Ishikawa (cell line): ENCODE results near the gene PIK3C2G.
A peak's percentile ranks its signal among the peaks of the same experiment; 100 is the strongest.

Source experiments
- CEBPB ChIP-seq: IDR thresholded peaks from 2 replicates; pipeline ENCODE4 v1.6.1; 2012
- CREB1 ChIP-seq: IDR thresholded peaks from 2 replicates; pipeline ENCODE4 v1.6.1; 2012; ENCODE audit warnings: low read depth
- EGR1 ChIP-seq: IDR thresholded peaks from 2 replicates; pipeline ENCODE4 v1.6.1; 2012
- EP300 ChIP-seq: IDR thresholded peaks from 2 replicates; pipeline ENCODE4 v1.6.1; 2012; ENCODE audit warnings: borderline replicate concordance
- FOXM1 ChIP-seq: IDR thresholded peaks from 2 replicates; pipeline ENCODE4 v1.6.1; 2012; ENCODE audit warnings: low read depth, borderline replicate concordance
- MAX ChIP-seq: IDR thresholded peaks from 2 replicates; pipeline ENCODE4 v1.6.1; 2012
- NFIC ChIP-seq: IDR thresholded peaks from 2 replicates; pipeline ENCODE4 v1.6.1; 2012
- RAD21 ChIP-seq: IDR thresholded peaks from 2 replicates; pipeline ENCODE4 v1.6.1; 2012; ENCODE audit warnings: low read depth
- REST ChIP-seq: IDR thresholded peaks from 2 replicates; pipeline ENCODE4 v1.6.1; 2012; ENCODE audit warnings: low read depth, mild to moderate bottlenecking
- TAF1 ChIP-seq: IDR thresholded peaks from 2 replicates; pipeline ENCODE4 v1.6.1; 2012; ENCODE audit warnings: low read depth, mild to moderate bottlenecking
- TCF12 ChIP-seq: IDR thresholded peaks from 2 replicates; pipeline ENCODE4 v1.6.1; 2012; ENCODE audit warnings: low read depth
- TEAD4 ChIP-seq: IDR thresholded peaks from 2 replicates; pipeline ENCODE4 v1.6.1; 2012
- USF1 ChIP-seq: IDR thresholded peaks from 2 replicates; pipeline ENCODE4 v1.6.1; 2012
- YY1 ChIP-seq: IDR thresholded peaks from 2 replicates; pipeline ENCODE4 v1.6.1; 2012; ENCODE audit warnings: low read depth
- ZBTB7A ChIP-seq: IDR thresholded peaks from 2 replicates; pipeline ENCODE4 v1.6.1; 2012; ENCODE audit warnings: low read depth

The PIK3C2G gene

GRCh38 chr12:18345021-18345735, 83.9 kb downstream of the PIK3C2G start:
- TF ChIP-seq TEAD4 (no peak), MAX (no peak), YY1 (no peak), TCF12 (no peak), EGR1 (no peak), FOXM1 (no peak), USF1 (no peak), EP300 (no peak)

DNA sequence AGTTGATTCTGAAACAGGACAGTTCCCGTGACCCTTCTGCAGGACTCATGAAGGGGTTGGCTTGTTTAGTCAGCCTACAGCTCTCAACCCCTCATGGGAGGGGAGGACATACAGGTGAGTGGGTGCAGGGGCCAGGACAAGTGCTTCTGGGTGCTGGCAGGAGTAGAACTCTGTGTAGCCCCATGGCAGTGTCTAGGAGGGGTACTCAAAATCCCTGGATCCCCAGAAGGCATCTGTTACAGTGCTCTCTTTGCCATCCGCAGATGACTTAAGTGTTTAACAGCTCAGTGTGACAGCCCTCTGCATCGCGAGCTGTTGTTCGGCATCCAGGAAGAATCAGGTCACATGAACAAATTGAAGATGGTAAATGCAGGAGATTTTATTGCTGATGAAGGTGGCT, 91.0 kb downstream of the PIK3C2G start:
- no peak for TF ChIP-seq ZBTB7A
- no peak for TF ChIP-seq EP300
- no peak for TF ChIP-seq YY1
- TF ChIP-seq EGR1, result no peak
- TF ChIP-seq TEAD4, result no peak
- no peak for TF ChIP-seq CREB1
- TF ChIP-seq MAX, result no peak
- TF ChIP-seq REST, result no peak
- TF ChIP-seq FOXM1, result no peak
- TF ChIP-seq TAF1, result no peak

GRCh38 chr12:18355429-18355828, 94.1 kb downstream of the PIK3C2G start:
- TF ChIP-seq TCF12 (no peak), FOXM1 (no peak), ZBTB7A (no peak), CEBPB (no peak), USF1 (no peak), TEAD4 (no peak), TAF1 (no peak), EP300 (no peak), CREB1 (no peak), EGR1 (no peak), YY1 (no peak), MAX (no peak), NFIC (no peak), RAD21 (no peak)

DNA sequence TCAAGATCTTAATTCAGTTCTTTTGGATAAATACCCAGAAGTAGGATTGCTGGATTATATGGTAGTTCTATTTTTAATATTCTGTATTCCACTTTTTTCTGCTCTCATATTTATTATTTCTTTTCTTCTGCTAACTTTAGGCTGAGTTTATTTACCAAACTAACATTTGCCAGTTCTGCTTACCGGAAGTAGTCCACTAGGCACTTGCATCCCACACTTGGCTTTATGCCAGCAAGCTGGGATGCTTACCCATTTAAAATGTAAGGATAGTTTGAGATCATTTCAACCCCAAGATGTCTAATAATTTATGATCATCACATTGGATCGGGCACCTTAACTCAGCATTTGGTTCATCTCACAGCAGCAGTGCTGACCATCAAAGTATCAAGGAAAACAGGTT, 96.8 kb downstream of the PIK3C2G start:
- no peak for TF ChIP-seq MAX
- no peak for TF ChIP-seq RAD21
- TF ChIP-seq CREB1, result no peak
- TF ChIP-seq CEBPB, result no peak
- TF ChIP-seq NFIC, result peak; percentile 63; the same call in 1 of the 2 replicates

- TF ChIP-seq CREB1 (no peak), EP300 (no peak), USF1 (no peak)
These were observed 97.6 kb downstream of the PIK3C2G start for GRCh38 chr12:18358930-18359329.

DNA sequence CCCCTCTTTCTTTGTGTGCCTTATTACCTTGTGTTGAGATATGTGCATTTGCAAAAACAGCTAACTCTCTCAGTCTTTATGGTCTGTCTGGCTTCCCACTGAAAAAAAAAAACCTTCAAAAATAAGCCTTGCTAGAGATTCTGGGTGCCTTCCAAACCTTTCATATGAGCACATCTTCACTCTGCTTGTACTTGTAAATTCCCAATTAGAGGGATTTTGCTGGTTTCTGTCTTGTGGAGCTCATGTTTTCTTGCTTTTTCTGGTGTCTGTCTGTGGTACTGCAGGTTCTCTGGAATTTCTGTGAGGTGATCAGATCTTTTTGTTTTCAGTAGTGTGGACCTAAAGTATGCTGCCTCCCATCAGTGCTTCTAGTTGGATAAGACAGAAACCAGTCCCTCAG, 100.1 kb downstream of the PIK3C2G start:
- TF ChIP-seq TEAD4 (no peak), RAD21 (no peak), EGR1 (no peak), NFIC (no peak), CEBPB (no peak), TCF12 (no peak), EP300 (no peak), USF1 (no peak), TAF1 (no peak)

DNA sequence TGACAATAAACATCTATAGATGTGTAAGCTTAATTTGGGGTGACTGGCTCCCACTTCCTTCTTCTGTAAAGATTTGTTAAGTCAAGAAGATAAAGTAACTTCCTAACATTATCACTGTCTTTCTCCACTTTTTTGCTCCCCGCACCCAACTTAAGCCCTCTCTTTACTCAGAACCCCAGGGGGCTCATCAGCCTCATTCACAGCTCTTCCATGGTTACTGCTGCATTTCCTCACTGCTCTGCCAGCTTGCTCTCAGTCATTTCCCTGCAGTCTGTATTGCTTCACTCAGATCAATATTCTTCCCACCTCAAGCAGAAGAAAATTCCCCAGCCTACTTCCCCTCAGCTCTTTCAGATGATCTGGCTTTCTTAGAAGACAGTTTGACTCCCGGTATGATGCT, 102.0 kb downstream of the PIK3C2G start:
- TF ChIP-seq TCF12 (no peak), FOXM1 (no peak), ZBTB7A (no peak)
